ENCODE results near the gene SELENOF.
"Not testable (repeated sequence)": the region's sequence is repeated elsewhere in the genome, so short reads cannot be mapped to it uniquely, and the experiment has no call there.

SELENOF gene

DNA sequence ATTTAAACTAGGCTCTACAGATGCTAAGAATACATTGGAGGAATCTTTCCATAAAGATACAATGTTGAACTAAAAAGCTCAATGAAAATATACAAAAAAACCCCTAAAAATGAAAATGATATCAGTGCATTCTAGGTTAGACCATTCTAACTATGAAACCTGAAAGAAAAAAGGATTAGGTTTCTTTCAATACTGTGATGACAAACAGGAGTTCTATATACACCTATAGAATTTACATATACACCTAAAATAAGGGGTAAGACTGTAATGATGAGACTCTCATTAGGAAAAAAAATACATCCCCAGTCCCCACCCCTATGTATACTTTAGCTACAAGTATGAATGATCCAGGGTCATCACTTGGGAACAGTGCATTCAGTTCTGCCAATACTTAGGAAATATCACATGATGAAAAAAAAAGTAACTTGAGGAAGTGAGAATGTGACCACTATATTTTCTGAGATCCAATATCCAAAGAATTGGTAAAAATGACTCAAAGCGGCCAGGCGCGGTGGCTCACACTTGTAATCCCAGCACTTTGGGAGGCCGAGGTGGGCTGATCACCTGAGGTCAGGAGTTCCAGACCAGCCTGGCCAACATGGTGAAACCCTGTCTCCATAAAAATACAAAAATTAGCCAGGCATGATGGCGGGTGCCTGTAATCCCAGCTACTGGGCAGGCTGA, 26.3 kb downstream of the SELENOF start:
- H3K27me3 ChIP-seq (ENCODE audit: control insufficient read depth, insufficient read depth, low read length): no peaks in the 10 kb centered on the region
- no peak overlapping the region for H3K9ac ChIP-seq (ENCODE audit: low read depth, low read length)
- no peaks in the 10 kb centered on the region for H3K4me1 ChIP-seq (ENCODE audit: control insufficient read depth, insufficient read depth, low read length)
- no peak overlapping the region for H3K27ac ChIP-seq (ENCODE audit: low read depth, low read length)
- H3K4me3 ChIP-seq (ENCODE audit: low read depth, low read length): no peak overlapping the region
- peaks cover 12% of the 10 kb centered on the region for H3K36me3 ChIP-seq (ENCODE audit: control insufficient read depth, insufficient read depth, low read length)
- no peaks in the 10 kb centered on the region for H3K9me3 ChIP-seq (ENCODE audit: control insufficient read depth, insufficient read depth, low read length)

DNA sequence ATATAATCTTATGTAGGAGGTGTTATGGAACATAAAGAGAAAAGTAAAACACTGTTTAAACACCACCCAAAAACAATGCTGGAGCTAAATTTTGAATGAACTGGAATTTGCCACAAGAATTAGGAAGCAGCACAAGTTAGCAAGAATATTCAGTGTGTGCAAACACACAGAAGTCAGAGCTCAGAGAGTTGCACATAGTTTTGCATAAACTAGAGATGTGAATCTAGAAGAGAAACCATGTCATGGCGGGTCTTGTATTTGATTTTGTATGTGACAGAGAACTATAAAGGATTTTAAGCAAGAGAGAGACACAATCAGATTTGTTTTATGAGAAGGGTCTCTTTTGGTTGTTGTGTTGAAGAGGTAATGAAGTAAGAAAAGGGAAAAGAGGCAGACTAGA, 38.2 kb downstream of the SELENOF start:
- Histone ChIP-seq H3K4me1 (ENCODE audit: control insufficient read depth, insufficient read depth, low read length) (peaks cover 4% of the 10 kb centered on the region; the same call in 1 of the 2 replicates), H3K36me3 (ENCODE audit: control insufficient read depth, insufficient read depth, low read length) (peaks cover 26% of the 10 kb centered on the region), H3K27me3 (ENCODE audit: control insufficient read depth, insufficient read depth, low read length) (no peaks in the 10 kb centered on the region), H3K27ac (ENCODE audit: low read depth, low read length) (no peak overlapping the region), H3K4me3 (ENCODE audit: low read depth, low read length) (no peak overlapping the region), H3K9ac (ENCODE audit: low read depth, low read length) (no peak overlapping the region), H3K9me3 (ENCODE audit: control insufficient read depth, insufficient read depth, low read length) (no peaks in the 10 kb centered on the region)

DNA sequence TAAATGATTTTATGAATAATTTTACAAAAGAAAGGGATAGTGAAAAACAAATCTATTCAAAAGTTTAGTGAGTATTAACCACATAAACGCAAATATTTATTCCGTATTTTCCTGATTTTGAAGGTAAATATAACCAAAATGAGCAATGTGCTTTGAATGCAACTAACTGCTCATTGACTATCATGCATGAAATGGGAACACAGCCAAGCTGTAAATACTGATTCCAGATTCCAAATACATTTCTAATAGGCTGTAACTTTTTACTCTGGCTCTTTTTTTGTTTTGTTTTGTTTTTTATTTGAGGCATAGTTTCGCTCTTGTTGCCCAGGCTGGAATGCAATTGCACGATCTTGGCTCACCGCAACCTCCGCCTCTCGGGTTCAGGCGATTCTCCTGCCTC, 41.8 kb downstream of the SELENOF start:
- no peak overlapping the region for H3K27ac ChIP-seq (ENCODE audit: low read depth, low read length)
- H3K27me3 ChIP-seq (ENCODE audit: control insufficient read depth, insufficient read depth, low read length): no peaks in the 10 kb centered on the region
- no peaks in the 10 kb centered on the region for H3K9me3 ChIP-seq (ENCODE audit: control insufficient read depth, insufficient read depth, low read length)
- H3K9ac ChIP-seq (ENCODE audit: low read depth, low read length): no peak overlapping the region
- H3K36me3 ChIP-seq (ENCODE audit: control insufficient read depth, insufficient read depth, low read length): peaks cover 10% of the 10 kb centered on the region
- H3K4me3 ChIP-seq (ENCODE audit: low read depth, low read length): no peak overlapping the region
- peaks cover 11% of the 10 kb centered on the region for H3K4me1 ChIP-seq (ENCODE audit: control insufficient read depth, insufficient read depth, low read length)

DNA sequence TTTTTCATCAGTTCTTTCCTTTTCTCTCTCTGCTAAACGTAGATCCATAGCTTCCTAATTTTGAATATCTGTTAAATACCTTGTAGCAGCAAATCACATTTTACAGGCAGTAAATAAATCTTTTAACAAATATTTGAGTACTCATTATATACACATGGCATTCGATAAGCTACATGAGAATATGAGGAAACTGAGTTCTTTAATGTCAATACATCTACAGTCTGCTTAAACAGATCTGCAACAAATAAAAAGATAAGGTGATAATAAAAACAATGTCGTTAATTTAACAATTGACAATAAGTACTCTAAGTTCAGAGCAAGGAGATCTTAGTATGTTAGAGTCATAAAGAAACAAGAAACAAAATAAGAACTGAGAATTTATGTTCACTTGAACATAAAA, 42.9 kb downstream of the SELENOF start:
- Histone ChIP-seq H3K4me1 (ENCODE audit: control insufficient read depth, insufficient read depth, low read length) (peaks cover 11% of the 10 kb centered on the region), H3K9ac (ENCODE audit: low read depth, low read length) (no peak overlapping the region), H3K9me3 (ENCODE audit: control insufficient read depth, insufficient read depth, low read length) (no peaks in the 10 kb centered on the region), H3K27ac (ENCODE audit: low read depth, low read length) (no peak overlapping the region), H3K4me3 (ENCODE audit: low read depth, low read length) (no peak overlapping the region), H3K36me3 (ENCODE audit: control insufficient read depth, insufficient read depth, low read length) (peaks cover 3% of the 10 kb centered on the region; the same call in 1 of the 2 replicates), H3K27me3 (ENCODE audit: control insufficient read depth, insufficient read depth, low read length) (no peaks in the 10 kb centered on the region)

DNA sequence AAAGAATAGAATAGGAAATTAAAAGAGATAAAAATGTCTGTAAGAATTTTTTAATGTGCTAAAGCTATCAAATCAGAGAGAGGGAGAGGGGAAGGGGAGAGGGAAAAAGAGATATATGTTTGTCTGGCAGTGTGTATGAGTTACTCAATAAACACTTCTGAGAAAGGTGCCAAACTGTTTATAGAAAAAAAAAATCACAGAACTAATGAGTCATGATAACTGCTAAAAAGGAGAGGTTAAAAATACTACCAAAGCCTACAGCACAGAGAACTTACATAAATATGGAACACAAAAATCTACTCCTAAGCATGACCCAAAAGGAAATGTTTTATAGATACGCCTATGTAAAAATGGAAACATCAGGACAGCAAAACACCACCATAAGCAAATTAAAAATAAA, 45.4 kb downstream of the SELENOF start:
- Histone ChIP-seq H3K9ac (ENCODE audit: low read depth, low read length) (no peak overlapping the region), H3K9me3 (ENCODE audit: control insufficient read depth, insufficient read depth, low read length) (no peaks in the 10 kb centered on the region), H3K4me3 (ENCODE audit: low read depth, low read length) (no peak overlapping the region), H3K4me1 (ENCODE audit: control insufficient read depth, insufficient read depth, low read length) (peaks cover 11% of the 10 kb centered on the region), H3K36me3 (ENCODE audit: control insufficient read depth, insufficient read depth, low read length) (peaks cover 3% of the 10 kb centered on the region), H3K27ac (ENCODE audit: low read depth, low read length) (no peak overlapping the region), H3K27me3 (ENCODE audit: control insufficient read depth, insufficient read depth, low read length) (no peaks in the 10 kb centered on the region)

DNA sequence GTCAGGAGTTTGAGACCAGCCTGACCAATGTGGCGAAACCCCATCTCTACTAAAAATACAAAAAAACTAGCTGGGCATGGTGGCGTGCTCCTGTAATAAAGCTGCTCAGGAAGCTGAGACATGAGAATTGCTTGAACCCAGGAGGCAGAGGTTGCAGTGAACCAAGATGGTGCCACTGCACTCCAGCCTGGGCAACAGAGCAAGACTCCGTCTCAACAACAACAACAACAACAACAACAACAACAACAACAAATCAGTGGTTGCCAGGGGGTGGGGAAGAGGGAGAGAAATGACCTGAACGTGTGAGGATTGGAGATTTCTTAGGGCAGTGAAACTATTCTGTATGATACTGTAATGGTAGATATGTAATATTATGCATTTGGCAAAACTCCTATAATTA, 46.6 kb downstream of the SELENOF start:
- not testable (repeated sequence) for H3K9ac ChIP-seq (ENCODE audit: low read depth, low read length)
- peaks cover 10% of the 10 kb centered on the region for H3K36me3 ChIP-seq (ENCODE audit: control insufficient read depth, insufficient read depth, low read length)

DNA sequence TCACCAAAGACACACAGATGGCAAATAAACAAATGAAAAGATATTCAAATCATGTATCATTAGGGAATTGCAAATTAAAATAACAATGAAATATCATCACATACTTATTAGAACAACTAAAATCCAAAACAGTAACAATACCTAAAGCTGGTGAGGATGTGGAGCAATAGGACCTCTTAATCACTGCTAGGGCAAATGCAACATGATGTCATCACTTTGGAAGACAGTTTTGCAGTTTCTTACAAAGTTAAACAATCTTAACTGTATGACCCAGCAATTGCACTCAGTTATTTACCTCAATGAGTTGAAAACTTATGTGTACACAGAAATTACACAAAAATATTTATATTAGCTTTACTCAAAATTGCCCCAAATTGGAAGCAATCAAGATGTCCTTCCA, 47.3 kb downstream of the SELENOF start:
- Histone ChIP-seq H3K4me3 (ENCODE audit: low read depth, low read length) (no peak overlapping the region), H3K27me3 (ENCODE audit: control insufficient read depth, insufficient read depth, low read length) (no peaks in the 10 kb centered on the region), H3K4me1 (ENCODE audit: control insufficient read depth, insufficient read depth, low read length) (peaks cover 11% of the 10 kb centered on the region), H3K36me3 (ENCODE audit: control insufficient read depth, insufficient read depth, low read length) (peaks cover 10% of the 10 kb centered on the region), H3K9me3 (ENCODE audit: control insufficient read depth, insufficient read depth, low read length) (no peaks in the 10 kb centered on the region), H3K27ac (ENCODE audit: low read depth, low read length) (no peak overlapping the region), H3K9ac (ENCODE audit: low read depth, low read length) (no peak overlapping the region)

More for the DNA sequence above, 46.6 kb downstream of the SELENOF start:
- H3K4me3 ChIP-seq (ENCODE audit: low read depth, low read length); H3K27ac ChIP-seq (ENCODE audit: low read depth, low read length); H3K9me3 ChIP-seq (ENCODE audit: control insufficient read depth, insufficient read depth, low read length); H3K27me3 ChIP-seq (ENCODE audit: control insufficient read depth, insufficient read depth, low read length): not testable (repeated sequence)
- H3K4me1 ChIP-seq (ENCODE audit: control insufficient read depth, insufficient read depth, low read length): peaks cover 11% of the 10 kb centered on the region

DNA sequence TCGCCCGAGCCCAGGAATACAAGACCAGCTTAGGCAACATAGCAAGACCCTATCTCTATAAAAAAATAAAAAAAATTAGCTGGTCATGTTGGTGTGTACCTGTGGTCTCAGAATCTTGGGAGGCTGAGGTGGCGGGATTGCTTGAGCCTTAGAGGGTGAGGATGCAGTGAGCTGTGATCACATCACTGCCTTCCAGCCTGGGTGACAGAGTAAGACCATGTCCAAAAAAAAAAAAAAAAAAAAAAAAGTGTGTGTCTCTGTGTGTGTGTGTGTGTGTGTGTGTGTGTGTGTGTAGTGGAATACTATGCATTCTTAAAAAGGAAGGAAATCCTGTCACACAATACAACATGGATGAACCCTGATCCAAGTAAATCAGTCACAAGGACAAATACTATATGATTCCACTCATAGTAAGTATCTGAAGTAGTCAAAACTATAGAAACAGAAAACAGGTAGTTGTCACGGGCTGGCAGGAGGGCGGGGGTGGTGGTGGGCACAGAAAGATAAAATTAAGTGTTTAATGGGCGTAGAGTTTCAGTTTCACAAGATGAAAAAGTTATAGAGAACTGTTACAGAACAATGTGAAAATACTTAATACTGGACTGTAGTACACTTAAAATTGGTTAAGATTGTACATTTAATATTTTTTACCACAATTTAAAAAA, 47.8 kb downstream of the SELENOF start:
- Histone ChIP-seq H3K27me3 (ENCODE audit: control insufficient read depth, insufficient read depth, low read length) (no peaks in the 10 kb centered on the region), H3K4me3 (ENCODE audit: low read depth, low read length) (no peak overlapping the region), H3K9me3 (ENCODE audit: control insufficient read depth, insufficient read depth, low read length) (no peaks in the 10 kb centered on the region), H3K4me1 (ENCODE audit: control insufficient read depth, insufficient read depth, low read length) (peaks cover 11% of the 10 kb centered on the region), H3K9ac (ENCODE audit: low read depth, low read length) (no peak overlapping the region), H3K27ac (ENCODE audit: low read depth, low read length) (no peak overlapping the region), H3K36me3 (ENCODE audit: control insufficient read depth, insufficient read depth, low read length) (peaks cover 10% of the 10 kb centered on the region)

DNA sequence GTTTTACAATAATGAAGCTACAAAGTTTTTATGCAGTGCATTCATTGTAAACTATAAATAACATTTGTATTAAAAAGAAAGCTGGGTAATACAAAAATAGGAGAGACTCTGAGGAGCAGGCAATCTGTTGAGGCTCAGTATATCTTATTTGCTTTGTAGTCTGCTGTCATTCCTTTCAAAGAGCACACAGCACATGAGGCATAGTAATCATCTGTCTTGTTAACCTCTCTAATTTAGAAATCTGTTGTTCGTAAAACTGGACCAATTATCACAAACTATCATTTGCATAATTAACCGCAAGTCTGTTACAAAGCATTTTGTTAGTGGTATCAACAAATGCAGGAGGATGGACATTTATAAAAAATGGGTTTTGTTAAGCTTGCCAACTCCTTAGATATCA, 51.0 kb downstream of the SELENOF start:
- no peaks in the 10 kb centered on the region for H3K27me3 ChIP-seq (ENCODE audit: control insufficient read depth, insufficient read depth, low read length)
- peaks cover 10% of the 10 kb centered on the region for H3K36me3 ChIP-seq (ENCODE audit: control insufficient read depth, insufficient read depth, low read length)
- no peak overlapping the region for H3K4me3 ChIP-seq (ENCODE audit: low read depth, low read length)
- peaks cover 9% of the 10 kb centered on the region; the same call in 1 of the 2 replicates for H3K4me1 ChIP-seq (ENCODE audit: control insufficient read depth, insufficient read depth, low read length)
- H3K9me3 ChIP-seq (ENCODE audit: control insufficient read depth, insufficient read depth, low read length): no peaks in the 10 kb centered on the region
- H3K9ac ChIP-seq (ENCODE audit: low read depth, low read length): no peak overlapping the region
- H3K27ac ChIP-seq (ENCODE audit: low read depth, low read length): no peak overlapping the region

DNA sequence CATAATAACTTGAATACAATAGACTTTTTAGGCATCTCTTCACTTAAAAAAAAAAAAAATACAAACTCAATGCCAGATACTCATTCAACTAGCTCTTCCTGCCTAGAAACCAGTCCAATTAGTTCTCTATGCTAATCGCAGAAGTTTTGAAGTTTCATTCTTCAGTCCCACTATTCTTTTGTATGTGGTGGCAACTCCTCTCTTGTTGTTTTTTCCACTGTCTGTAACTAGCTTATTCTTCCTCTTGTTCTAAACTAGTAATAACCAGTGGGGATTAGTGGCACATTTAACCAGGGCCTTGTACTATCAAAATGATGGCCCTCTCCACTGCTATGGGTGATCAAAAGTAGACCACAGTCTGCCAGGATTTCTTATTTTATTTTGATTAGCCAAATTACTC, 52.5 kb downstream of the SELENOF start:
- H3K27me3 ChIP-seq (ENCODE audit: control insufficient read depth, insufficient read depth, low read length): no peaks in the 10 kb centered on the region
- H3K4me1 ChIP-seq (ENCODE audit: control insufficient read depth, insufficient read depth, low read length): peaks cover 9% of the 10 kb centered on the region; the same call in 1 of the 2 replicates
- H3K27ac ChIP-seq (ENCODE audit: low read depth, low read length): no peak overlapping the region
- peaks cover 7% of the 10 kb centered on the region for H3K36me3 ChIP-seq (ENCODE audit: control insufficient read depth, insufficient read depth, low read length)
- H3K9ac ChIP-seq (ENCODE audit: low read depth, low read length): no peak overlapping the region
- H3K4me3 ChIP-seq (ENCODE audit: low read depth, low read length): no peak overlapping the region
- no peaks in the 10 kb centered on the region for H3K9me3 ChIP-seq (ENCODE audit: control insufficient read depth, insufficient read depth, low read length)

DNA sequence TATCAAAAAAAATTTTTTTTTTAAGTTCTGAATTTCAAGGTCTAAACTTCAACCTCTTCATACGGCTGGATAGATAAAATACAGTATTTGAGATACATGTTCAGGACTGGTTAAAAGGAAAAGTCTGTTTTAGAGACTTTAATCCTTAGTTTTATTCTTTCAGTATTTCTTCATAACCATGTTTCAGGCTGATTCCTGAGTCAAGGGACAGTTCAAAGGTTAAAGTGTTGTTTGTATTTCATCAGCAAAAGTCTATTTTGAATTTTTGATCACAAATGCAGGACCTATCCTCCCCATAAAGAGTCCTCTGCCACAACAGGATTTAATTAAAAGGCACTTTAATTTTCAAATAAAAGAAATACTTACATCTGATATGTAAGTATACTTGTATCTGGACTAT, 53.5 kb downstream of the SELENOF start:
- H3K4me3 ChIP-seq (ENCODE audit: low read depth, low read length): no peak overlapping the region
- peaks cover 7% of the 10 kb centered on the region; the same call in 1 of the 2 replicates for H3K36me3 ChIP-seq (ENCODE audit: control insufficient read depth, insufficient read depth, low read length)
- no peak overlapping the region for H3K27ac ChIP-seq (ENCODE audit: low read depth, low read length)

More for the DNA sequence above, 53.5 kb downstream of the SELENOF start:
- peaks cover 9% of the 10 kb centered on the region; the same call in 1 of the 2 replicates for H3K4me1 ChIP-seq (ENCODE audit: control insufficient read depth, insufficient read depth, low read length)
- H3K9ac ChIP-seq (ENCODE audit: low read depth, low read length): no peak overlapping the region
- H3K27me3 ChIP-seq (ENCODE audit: control insufficient read depth, insufficient read depth, low read length): no peaks in the 10 kb centered on the region
- H3K9me3 ChIP-seq (ENCODE audit: control insufficient read depth, insufficient read depth, low read length): no peaks in the 10 kb centered on the region
